PFSK-1 (cell line): Measurements from ENCODE around the gene NFIC.

Source experiments
- FOXP2 ChIP-seq: optimal IDR thresholded peaks from 2 replicates; pipeline ENCODE3; 2011; ENCODE audit warnings: borderline replicate concordance, control low read depth, inconsistent platforms; ENCODE audit not compliant: insufficient read depth; ENCODE audit errors: extremely low read length, extremely low read depth
- POLR2AphosphoS5 ChIP-seq: IDR thresholded peaks from 2 replicates; pipeline ENCODE4 v1.6.1; 2012; ENCODE audit warnings: low read depth, mild to moderate bottlenecking, control low read depth, low read length, moderate library complexity
- REST ChIP-seq, 2 experiments: IDR thresholded peaks; 2 replicates each; pipeline versions ENCODE4 v1.6.1 to v1.8.0; 2011 to 2012; ENCODE audit warnings: low read depth in 2 of 2, low read length in 2 of 2, control low read depth in 1 of 2, inconsistent platforms in 1 of 2, mild to moderate bottlenecking in 1 of 2, moderate library complexity in 1 of 2; ENCODE audit not compliant: insufficient read depth in 1 of 2
- SIN3A ChIP-seq: IDR thresholded peaks from 2 replicates; pipeline ENCODE4 v1.6.1; 2012; ENCODE audit warnings: mild to moderate bottlenecking, low read length, moderate library complexity, borderline replicate concordance; ENCODE audit not compliant: insufficient read depth
- TAF1 ChIP-seq: IDR thresholded peaks from 2 replicates; pipeline ENCODE4 v1.6.1; 2012; ENCODE audit warnings: low read length, control low read depth, borderline replicate concordance; ENCODE audit not compliant: insufficient read depth

The NFIC gene

GRCh38 chr19:3325451-3325850 lies 40.9 kb upstream of the NFIC start:
- TF ChIP-seq FOXP2 (no peak), REST (IDR thresholded peaks at IDR 0.05; ENCODE audit: insufficient read depth in 1 of 2, low read depth in 2 of 2, low read length in 2 of 2) (no peak), SIN3A (no peak), TAF1 (no peak), POLR2AphosphoS5 (no peak)

DNA sequence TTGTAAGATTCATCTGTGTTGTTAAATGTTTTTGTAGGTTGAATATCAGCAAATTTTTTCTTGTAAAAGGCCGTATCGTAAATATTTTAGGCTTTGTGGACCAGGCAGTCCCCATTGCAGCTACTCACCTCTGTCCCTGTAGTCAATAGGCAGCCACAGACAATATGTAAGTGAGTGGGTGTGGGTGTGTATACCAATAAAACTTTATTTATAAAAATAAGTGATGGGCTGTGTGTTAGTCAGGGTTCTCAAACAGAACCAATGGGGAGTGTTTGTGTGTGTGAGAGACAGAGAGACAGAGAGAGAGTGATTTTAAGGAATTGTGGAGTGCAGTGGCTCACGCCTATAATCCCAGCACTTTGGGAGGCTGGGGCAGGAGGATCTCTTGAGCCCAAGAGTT lies 37.6 kb upstream of the NFIC start:
- TF ChIP-seq TAF1 (no peak), REST (IDR thresholded peaks at IDR 0.05; ENCODE audit: insufficient read depth in 1 of 2, low read depth in 2 of 2, low read length in 2 of 2) (no peak), SIN3A (no peak), POLR2AphosphoS5 (no peak), FOXP2 (no peak)

- TF ChIP-seq REST (IDR thresholded peaks at IDR 0.05; ENCODE audit: insufficient read depth in 1 of 2, low read depth in 2 of 2, low read length in 2 of 2) (no peak), POLR2AphosphoS5 (no peak), SIN3A (no peak), TAF1 (no peak)
Observed at GRCh38 chr19:3330047-3330446, 36.3 kb upstream of the NFIC start.

DNA sequence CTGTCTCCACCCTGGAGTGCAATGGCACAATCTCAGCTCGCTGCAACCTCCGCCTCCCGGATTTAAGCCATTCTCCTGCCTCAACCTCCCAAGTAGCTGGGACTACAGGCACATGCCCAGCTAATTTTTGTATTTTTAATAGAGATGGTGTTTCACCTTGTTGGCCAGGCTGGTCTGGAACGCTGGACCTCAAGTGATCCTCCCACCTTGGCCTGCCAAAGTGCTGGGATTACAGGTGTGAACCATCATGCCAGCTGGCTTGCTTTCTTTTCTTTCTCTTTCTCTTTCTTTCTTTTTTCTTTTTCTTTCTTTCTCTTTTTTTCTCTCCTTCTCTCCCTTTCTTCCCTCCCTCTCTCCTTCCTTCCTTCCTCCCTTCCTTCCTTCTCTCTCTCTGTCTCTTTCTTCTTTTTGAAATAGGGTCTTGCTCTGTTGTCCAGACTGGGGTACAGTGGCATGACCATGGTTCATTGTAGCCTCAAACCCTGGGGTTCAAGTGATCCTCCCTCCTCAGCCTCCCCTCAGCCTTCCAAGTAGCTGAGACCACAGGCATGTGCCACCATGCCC lies 33.3 kb upstream of the NFIC start:
- no peak for TF ChIP-seq TAF1

DNA sequence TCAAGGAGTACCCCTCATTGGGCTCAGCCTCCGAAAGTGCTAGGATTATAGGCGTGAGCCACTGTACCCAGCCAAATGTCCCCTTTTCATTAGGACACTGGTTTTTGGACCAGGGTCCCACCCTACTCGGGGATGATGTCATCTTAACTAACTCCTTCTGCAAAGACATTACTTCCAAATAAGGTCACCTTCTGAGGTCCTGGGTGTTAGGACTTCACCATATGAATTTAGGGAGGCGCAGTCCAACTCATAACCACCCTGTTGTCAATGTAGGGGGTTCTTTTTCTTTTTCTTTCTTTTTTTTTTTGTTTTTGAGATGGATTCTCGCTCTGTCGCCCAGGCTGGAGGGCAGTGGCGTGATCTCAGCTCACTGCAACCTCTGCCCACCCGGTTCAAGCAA lies 32.7 kb upstream of the NFIC start:
- no peak for TF ChIP-seq POLR2AphosphoS5
- no peak for TF ChIP-seq REST (IDR thresholded peaks at IDR 0.05; ENCODE audit: insufficient read depth in 1 of 2, low read depth in 2 of 2, low read length in 2 of 2)
- TF ChIP-seq FOXP2, result no peak
- TF ChIP-seq TAF1, result no peak
- TF ChIP-seq SIN3A, result no peak
